IMR-90 (cell line): ENCODE data around the gene NET1.

Experiments
- CEBPB ChIP-seq: IDR thresholded peaks from 2 replicates; pipeline ENCODE4 v1.6.1; 2012; ENCODE audit warnings: low read depth, low read length, improper control_type of control experiment
- FOS ChIP-seq: fragments of 150-350 bp; IDR thresholded peaks from 2 replicates; pipeline ENCODE4 v1.6.1; 2016; ENCODE audit warnings: low read depth, low read length
- MXI1 ChIP-seq: IDR thresholded peaks from 2 replicates; pipeline ENCODE4 v1.6.1; 2012; ENCODE audit warnings: low read depth, mild to moderate bottlenecking, low read length, moderate library complexity, borderline replicate concordance
- POLR2A ChIP-seq: IDR thresholded peaks from 2 replicates; pipeline ENCODE4 v1.6.1; 2012; ENCODE audit warnings: mild to moderate bottlenecking, low read depth, low read length
- RAD21 ChIP-seq: IDR thresholded peaks from 2 replicates; pipeline ENCODE4 v1.6.1; 2012; ENCODE audit warnings: low read length, improper control_type of control experiment
- RCOR1 ChIP-seq: IDR thresholded peaks from 2 replicates; pipeline ENCODE4 v1.6.1; 2012; ENCODE audit warnings: mild to moderate bottlenecking, low read length, improper control_type of control experiment; ENCODE audit not compliant: insufficient replicate concordance
- TF ChIP-seq, protein P1 (sequence below): conservative IDR thresholded peaks from 2 replicates; pipeline ENCODE4 v1.5.1; 2012; ENCODE audit warnings: mild to moderate bottlenecking, low read depth, low read length, improper control_type of control experiment

- TF ChIP-seq, protein P1, sequence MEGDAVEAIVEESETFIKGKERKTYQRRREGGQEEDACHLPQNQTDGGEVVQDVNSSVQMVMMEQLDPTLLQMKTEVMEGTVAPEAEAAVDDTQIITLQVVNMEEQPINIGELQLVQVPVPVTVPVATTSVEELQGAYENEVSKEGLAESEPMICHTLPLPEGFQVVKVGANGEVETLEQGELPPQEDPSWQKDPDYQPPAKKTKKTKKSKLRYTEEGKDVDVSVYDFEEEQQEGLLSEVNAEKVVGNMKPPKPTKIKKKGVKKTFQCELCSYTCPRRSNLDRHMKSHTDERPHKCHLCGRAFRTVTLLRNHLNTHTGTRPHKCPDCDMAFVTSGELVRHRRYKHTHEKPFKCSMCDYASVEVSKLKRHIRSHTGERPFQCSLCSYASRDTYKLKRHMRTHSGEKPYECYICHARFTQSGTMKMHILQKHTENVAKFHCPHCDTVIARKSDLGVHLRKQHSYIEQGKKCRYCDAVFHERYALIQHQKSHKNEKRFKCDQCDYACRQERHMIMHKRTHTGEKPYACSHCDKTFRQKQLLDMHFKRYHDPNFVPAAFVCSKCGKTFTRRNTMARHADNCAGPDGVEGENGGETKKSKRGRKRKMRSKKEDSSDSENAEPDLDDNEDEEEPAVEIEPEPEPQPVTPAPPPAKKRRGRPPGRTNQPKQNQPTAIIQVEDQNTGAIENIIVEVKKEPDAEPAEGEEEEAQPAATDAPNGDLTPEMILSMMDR: no peak
- TF ChIP-seq CEBPB (no peak), POLR2A (no peak), MXI1 (no peak), RAD21 (no peak), FOS (no peak), RCOR1 (no peak)
Observed at GRCh38 chr10:5458949-5459747, 46.8 kb downstream of the NET1 start.
